ENCODE data around the gene MAZ.

Gene MAZ

DNA sequence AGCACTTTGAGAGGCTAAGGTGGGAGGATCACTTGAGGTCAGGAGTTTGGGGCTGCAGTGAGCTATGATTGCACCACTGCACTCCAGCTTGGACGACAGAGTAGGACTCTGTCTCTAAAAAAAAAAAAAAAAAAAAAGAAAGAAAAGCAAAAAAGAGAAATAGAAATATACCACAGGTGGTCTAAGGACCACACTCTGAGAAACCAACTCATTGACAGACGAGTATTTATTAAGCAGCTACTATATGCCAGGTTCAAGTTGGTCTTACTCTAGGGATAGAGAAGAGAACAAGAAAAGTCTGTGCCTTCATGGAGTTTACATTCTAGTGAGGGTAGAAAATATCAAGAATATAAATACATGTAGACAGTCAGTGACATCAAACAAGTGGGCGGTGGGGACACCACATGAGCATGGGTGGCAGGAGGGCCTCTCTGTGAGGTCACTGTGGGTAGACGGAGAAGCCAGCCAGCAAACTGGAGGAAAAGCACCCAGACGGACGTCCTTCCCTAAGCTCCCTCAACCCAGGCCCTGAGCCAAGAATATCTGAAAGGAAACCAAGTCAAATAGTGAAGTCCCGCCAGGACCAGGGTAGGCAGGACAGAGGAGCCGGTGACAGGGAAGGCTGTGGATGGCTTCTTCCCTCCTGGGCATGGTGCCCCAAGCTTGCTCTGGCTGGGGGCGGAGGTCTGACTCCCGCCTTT is 52.0 kb downstream of the MAZ start:
- DNase-seq: no peak

DNA sequence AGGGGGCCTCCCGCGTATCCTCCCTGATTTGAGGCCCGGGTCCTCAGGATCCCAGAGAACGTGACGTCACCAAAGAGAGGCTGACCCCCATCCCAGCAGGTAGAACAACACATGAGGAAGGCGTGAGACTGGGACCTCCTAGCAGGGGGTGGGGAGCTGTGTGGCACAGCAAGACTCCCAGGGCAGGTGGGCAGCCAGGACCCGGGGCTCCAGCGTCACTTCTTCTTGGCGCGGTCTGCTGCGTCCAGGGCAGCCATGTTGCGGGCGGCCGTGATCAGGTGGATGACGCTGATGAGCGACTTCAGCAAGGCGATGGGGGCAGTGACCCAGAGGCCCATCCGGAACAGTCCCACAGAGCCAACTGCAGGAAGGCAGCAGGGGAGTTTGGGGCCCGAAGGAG is 52.6 kb downstream of the MAZ start:
- DNase-seq: no peak

DNA sequence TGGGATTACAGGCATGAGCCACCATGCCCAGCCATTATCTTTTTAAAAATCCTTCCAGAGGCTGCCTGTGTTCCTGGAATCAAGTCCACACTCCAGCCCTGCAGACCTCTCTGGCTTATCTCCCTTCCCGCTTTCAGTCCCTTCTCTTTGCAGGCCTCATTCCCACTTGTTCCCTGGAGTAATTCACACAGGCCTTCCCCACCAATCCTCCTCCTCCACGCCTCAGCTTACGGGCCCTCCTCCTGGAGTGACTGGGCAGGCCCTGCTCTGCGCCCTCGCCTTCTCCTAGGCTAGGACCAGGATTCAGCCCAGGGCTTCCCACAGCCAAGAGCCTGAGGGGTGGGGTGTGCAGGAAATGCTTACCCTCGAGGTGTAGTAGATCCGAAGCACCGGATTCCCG is 53.9 kb downstream of the MAZ start:
- no peak for DNase-seq

Measured in KG1 (cell line).